Measurements from ENCODE around the gene ANTXRL.
A peak's percentile ranks its signal among the peaks of the same experiment; 100 is the strongest.
"Not testable (repeated sequence)": the region's sequence is repeated elsewhere in the genome, so short reads cannot be mapped to it uniquely, and the experiment has no call there.

Gene ANTXRL

DNA sequence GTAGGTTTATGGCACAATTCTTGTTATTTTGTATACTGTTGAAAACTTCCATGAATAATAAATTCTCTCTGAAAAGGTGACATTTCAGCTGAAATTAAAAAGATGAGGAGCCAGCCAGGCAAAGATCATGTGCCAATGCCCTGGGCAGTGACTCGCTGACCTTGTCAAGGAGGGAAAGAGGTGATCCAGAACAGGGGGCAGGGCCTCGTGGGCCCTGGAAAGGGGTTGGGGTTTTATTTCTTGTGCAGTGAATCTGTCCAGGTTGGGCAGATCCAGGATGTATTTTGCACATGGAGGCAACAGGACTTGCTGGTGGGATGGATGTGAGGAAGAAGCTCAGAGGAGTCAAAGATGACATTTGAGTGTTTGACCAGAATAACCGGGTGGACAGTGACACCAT, 31.6 kb upstream of the ANTXRL start:
- DNase-seq, result not testable (repeated sequence)

DNA sequence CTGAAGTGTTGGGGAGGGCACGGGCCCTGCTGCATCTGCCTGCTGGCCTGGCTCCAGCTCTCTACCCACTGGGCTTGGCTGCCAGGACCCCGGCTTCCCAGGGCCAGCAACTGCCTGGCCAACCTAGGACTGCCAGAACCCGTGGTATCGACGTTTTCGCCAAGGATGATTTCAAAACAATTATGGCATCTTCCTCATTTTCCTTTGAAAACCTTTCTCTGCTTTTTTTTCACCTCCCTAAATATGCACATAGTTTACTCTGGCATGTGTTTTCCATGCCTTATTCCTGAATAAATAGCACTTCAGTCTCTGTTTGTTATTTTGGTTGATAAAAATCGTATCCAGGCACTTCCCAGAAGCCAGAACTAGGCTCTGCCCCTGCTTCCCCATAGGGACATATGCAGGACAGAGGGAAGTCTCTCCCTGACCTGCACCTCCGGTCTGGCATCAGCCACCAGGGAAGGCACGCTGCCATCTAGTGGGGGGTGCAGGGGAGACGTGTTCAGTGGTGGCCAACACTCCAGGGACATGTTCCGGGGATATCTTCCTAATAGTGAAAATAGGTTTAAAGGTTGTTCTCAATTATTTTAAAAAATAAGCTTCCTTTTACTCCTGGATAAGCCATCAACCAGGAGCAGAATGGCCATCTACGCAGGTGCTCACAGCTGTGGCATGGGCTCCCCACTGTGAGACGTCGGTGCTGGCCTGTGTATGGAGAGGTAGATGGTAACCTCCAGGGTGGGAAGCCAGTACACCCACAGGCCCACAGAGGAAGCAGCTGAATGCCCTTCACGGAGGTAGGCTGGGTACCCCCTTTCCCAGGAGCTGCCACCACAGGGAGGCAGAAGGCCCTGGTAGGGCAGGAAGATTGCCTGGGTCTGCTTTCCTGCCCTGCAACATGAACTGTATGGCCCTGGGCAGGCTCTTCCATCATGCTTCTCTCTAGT, 30.7 kb upstream of the ANTXRL start:
- DNase-seq, result peak; percentile 48

DNA sequence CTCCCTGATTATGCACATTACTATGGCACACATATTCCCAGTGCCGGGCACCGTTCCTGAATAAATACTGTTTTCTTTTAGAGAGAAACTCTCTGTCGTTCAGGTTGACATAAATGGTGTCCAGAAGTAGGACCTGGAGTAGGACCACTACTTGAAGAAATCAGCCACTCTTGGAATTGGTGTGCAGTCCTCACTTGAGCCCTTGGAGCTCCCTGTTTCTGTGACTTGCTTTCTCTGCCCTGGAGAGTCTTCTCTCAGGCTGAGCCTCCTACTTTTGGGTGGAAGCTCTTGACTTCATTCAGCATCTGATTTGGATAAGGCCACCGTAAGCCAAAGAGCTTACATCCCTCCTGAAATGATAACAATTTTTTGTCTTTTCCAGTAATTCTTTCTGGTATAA, 29.7 kb upstream of the ANTXRL start:
- DNase-seq, result no peak

DNA sequence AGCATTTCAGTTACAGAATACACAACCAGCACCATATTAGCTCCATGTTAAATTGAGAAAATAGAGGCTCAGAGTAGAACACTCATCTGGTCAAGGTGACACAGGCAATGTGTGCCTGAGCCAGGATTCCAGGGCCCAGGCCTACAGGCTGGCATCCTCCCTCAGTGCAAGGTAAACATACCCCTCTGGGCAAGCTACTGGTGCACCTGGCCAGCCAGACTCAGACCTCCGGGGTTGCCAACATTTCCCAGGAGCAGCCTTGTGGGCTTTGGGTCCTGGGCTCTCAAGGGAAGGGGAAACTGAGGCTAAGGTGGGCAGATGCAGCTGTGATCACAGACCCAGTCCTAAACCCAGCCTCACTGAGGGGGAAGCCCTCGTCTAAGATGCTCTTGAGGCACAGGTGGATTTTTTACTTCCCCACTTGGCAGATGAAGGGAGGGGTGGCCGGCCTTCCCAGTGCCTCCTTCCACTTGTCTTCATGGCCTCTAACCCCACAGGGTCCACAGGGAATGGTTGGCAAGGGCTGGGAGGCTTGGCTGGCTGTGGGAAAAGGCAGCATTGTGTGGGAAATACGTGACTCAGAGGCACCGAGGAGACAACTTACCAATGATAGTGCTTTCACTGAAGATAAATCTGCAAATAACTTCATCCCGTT, 23.8 kb upstream of the ANTXRL start:
- not testable (repeated sequence) for DNase-seq

DNA sequence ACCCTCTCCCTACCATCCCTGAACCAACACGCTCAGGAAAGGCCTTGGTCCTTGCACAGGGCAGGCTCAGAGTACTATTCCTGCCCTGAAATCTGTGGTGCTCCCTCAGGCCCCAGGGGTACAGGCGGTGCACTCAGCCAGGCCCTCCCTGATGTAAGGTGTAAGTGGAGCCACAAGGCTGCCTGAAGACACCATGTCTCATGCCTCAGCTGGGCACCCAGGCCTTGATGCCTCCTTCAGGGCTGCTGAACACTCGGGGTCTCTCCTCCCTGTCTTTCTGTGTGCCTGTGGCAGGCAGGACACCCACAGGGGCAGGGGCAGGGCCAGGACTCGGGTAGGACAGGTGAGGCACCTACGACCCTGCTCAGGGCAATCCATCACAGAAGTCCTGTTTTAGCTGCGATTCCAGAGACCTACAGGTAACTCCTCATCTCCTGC, 22.9 kb upstream of the ANTXRL start:
- DNase-seq, result no peak

DNA sequence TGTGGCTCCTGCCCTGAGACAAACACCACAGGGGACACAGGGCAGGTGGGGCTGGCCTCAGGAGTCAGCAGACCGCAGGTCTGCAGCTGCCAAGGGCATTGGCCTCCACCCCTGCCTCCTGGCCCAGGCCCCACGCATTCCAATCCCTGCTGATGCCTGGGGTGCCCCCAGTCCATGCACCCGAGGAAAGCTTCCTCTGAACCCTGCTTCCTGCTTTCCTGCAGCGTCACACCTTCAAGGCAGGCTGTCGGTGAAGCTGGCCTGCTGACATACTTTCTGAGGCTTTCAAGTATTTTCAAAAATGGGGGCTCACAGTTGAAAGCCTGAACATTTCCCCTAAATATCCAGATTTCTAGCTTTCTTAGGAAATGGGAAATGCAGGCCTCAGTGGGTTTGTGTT, 22.5 kb upstream of the ANTXRL start:
- no peak for DNase-seq

DNA sequence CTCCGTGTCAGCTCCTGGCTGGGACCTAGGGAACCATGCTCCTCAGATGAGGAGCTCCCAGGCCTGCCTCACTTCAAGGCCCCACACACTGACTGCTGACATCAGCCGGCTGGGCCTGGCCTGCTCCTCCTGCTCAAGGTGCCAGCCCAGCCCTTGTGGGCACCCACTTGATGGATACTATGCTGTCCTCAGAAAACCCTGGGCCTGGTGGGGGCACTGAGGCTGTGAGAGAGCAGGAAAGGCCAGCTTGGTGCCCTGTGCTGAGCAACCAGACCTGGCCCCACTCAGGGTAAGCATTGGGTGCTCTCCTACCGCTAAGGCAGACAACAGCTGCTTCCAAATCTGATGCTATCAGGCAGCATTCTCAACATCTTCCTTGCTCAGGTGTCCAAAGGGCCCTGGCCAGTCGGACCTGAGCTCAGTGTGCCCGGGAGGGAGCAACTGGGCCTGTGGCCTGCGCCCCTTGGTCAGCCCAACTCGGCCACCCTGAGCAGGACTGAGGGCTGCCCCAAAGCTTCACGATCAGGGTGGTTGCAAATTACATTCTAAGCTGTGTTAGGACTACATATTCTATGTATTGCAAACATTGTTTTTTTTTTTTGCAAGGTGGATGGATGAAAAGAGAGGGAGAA, 21.9 kb upstream of the ANTXRL start:
- no peak for DNase-seq

DNA sequence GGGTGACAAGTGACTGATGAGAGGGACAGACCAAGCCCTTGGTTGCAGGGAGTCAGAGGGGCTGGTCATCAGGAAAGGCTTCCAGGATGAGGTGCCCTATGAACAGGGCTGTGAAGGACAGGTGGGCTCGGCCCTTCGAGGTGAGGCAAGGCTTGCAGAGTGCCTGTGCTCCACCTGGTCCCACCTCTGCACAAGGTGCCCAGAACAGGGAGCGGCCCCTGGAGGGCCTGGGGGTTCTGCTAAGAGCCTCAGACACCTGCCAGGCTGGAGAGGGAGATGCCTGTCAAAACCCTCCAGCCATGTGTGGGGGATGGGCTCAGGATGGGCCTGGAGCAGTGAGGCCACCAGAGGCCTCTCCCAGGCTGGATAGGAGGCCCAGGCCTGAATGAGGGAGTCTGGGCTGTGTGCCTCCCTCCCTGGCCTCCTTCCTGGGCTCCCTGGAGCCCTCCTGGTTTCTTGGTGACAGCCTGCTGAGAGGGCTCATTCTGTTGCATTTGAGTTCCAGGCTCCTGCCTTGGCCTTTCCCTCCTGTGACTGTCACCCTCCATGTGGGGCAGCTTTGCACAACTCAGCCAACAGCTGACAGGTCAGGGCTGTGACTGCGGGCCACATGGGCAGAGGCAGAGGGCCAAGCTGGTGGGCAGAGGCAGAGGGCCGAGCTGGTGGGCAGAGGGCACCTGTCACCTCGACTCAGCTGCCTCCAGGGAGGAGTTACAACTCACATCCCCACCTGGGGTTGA, 21.1 kb upstream of the ANTXRL start:
- DNase-seq, result not testable (repeated sequence)

DNA sequence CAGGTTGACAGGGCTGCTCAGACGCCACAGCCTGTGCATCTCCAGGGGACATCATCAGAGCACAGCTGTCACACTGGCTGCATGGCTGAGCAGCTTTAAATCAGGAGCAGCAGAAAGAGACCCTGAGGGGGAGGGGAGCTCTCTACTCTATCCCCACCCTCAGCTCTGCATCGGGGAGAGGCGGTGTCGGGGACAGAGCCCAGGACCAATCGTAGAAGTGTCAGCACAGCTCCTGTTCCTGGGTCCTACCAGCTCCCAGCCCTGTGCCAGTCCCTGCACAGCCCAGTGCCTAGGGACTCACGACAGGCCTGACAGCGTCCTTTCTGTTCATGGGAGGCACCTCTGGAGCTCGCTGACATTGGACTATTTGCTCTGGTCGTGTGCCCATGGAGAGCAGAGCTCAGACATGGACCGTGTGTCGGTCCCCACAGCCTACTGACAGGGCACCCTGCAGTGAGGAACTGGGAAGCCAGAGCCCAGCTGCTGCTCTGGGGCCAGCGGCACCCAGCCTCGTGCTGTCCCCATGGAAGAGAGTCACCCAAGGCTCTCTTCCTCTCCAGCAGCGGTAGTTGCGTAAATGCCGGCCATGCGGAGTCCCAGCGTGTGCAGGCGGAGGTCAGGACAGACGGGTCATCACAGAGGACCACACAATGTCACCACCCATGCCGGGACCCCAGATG, 20.4 kb upstream of the ANTXRL start:
- peak; percentile 70 for DNase-seq

DNA sequence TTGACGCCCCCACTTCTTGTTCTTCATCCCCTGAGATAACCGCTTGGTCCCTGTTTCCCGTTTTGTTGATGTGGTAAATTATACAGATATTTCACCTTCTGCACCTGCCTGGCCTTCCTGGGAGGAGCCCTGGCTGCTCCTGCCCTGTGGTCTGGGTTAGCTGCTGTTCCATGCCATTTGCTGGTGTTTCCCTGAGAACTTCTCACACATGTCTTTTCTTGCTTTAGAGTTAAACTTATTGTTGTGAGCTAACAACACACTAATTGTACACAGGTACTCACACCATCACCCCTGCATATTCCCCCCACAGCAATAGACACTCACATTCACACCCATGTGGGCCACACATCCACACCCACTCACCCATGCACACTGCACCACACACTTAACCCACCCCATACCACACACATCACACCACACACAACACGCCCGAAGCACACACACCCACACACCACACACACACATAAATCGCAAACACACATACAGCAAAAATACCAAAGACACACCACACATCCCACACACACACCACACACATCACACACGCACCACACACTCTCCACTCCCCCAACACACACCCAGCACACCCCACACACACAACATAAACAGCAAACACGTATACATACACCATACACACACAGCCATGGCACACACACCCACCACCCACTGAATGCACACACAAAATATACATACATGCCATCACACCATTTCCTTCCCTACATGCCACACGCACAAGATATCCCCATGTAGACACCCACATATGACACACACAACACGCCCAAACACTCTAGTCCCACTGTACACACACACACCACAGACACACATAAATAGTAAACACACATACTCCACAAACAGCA, 19.4 kb upstream of the ANTXRL start:
- no peak for DNase-seq

DNA sequence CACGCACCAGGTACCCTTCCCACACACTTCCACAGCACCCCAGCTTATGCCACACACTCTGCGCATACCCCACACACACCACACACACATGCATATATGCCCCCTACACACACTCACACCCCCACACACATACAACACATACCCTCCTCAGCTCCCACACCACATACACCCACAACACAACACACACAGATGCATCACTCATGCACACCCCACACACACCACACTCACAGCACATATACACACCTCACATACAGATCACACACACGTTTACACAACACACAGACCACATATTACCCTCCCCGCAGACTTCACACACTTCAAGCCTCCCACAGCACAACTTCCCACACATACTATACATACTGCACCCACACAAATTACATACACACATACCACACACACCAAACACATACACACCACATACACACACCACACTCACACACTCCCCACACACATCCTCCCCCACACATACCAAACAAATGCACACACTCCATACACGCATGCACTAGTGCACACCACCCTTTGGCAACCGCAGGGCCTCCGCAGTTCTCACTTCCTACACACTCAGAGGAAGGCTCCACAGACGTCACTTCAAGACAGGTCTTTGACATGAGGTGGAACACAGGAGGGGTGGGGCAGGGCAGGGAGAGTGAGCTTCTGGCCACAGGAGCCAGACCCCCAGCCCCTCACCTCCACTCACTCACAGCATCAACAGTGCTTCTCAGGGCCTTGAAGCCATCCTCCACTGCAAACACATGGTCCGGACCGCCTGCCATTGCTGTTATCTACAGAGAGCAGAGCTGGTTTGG, 18.5 kb upstream of the ANTXRL start:
- no peak for DNase-seq

DNA sequence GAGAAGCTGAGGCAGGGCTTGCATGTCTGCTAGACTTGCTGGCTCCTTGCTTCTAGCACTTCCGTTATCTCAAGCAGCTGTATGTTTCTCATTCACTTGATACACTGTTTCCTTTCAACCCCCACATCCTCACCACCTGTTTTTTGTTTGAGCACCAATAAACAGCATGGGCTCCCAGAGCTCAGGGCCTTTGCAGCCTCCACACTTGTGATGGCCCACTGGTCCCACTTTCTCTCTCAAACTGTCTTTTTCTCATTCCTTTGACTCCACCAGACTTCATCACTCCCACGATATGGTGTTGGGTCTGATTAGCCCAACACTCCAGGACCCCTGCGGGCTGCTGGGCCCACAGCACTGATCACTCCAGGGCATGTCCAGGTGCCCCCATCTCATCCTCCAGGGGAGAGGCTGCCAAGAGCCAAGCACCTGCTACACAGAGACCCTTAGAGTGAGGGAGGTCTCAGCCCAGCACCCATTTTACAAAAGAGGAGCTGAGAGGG, 17.2 kb upstream of the ANTXRL start:
- not testable (repeated sequence) for DNase-seq

DNA sequence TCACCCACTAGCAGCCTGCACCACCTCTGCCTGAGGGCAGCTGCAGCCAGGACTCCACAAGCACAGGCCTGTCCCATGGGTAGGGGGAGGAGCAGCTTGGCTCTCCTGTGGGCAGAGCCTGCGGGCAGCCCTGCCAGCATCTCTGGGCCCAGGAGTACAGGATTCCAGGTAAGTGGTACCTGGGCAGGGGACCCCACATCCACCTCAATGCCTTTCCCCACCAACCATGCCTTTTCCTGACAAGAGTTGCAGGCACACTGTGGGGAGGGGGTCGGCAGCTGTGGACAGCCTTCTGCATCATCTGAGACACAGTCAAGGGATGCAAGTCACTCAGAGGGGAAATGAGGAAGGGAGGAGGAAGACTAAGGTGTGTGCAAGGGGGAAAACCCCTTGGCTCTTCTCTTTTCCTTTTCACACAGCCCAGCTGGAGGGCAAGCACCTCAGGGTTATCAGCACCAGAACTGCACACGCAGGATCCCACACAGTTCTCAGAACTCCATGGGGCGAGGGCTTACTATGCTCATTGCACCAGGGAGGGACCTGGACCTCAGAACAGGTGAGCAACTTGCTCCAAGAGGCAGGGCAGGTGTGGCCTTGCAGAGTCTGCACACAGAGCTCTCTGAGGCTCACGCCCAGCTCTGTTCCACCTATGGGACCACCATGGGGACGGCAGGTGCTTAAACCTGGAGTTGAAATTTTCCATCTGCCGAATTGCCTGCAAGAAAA, 16.5 kb upstream of the ANTXRL start:
- DNase-seq, result no peak

DNA sequence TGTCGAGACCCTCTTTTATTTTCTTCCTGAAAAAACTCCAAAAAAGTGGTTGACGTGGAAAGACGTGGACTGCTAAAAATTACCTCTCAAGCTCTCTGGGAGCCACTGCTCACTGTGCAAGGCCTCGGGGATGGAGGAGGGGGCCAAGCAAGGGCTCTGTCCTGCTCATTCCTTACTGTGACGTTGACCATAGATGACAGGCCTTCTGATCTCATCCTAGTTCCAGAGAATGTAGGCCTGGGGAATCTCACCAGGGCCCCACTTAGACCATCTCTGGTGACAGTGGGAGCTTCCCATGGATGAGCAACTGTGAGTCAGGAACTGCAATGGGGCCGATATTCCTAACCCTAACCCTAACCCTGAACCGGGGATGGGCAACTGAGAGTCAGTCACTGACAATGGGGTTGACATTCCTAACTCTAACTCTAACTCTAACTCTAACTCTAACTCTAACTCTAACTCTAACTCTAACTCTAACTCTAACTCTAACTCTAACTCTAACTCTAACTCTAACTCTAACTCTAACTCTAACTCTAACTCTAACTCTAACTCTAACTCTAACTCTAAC, 15.8 kb upstream of the ANTXRL start:
- not testable (repeated sequence) for DNase-seq

DNA sequence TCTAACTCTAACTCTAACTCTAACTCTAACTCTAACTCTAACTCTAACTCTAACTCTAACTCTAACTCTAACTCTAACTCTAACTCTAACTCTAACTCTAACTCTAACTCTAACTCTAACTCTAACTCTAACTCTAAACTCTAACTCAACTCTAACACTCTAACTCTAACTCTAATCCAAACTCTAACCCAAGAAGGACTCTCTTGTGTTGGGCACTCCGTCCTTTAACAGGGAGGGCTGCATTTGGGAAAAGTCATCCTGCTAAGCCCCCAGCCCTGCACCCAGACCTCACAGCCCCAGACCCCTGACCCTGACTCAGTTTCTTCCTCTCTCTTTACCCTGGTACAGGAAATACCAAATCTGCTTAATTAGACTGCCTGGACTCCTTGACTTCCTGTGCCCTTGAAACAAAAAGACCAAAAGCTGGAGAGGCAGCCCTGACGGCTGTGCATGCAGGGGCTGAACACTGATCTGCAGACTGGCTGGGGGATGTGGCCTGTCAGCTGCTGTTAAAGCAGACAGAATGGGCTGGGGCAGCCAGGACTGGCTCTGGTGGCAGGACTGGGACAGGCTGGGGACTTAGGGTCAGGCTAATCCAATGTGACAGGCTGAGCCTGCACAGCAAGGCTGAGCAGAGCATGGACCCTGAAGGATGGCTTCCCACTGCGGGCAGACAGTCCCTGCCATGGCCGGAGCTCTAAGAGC, 14.8 kb upstream of the ANTXRL start:
- not testable (repeated sequence) for DNase-seq

DNA sequence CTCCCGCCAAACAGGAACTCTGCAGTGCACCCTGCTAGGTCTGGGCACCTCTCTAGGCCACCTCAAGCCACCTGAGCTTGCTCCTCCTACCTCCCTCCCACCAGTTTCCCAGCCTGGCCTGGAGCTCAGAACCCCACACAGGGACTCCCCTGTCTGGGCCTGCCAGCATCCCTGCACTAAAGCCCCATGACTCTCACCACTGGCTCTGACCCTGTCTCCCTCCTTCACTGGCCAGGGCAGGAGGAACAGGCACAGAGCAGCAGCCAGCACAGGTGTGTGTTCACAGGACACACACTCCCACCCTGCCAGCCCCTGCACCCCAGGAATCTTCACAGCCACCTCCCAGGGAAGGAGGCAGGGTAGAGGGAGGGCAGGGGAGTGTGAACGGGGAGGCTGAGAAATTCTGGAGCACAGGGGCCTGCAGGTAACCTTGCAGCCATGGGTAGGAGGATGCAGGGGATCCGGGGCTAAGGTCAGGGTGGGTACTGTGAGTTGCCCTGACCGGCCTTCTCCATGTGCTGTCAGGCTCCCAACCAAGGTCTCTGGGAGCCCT, 13.9 kb upstream of the ANTXRL start:
- no peak for DNase-seq

DNA sequence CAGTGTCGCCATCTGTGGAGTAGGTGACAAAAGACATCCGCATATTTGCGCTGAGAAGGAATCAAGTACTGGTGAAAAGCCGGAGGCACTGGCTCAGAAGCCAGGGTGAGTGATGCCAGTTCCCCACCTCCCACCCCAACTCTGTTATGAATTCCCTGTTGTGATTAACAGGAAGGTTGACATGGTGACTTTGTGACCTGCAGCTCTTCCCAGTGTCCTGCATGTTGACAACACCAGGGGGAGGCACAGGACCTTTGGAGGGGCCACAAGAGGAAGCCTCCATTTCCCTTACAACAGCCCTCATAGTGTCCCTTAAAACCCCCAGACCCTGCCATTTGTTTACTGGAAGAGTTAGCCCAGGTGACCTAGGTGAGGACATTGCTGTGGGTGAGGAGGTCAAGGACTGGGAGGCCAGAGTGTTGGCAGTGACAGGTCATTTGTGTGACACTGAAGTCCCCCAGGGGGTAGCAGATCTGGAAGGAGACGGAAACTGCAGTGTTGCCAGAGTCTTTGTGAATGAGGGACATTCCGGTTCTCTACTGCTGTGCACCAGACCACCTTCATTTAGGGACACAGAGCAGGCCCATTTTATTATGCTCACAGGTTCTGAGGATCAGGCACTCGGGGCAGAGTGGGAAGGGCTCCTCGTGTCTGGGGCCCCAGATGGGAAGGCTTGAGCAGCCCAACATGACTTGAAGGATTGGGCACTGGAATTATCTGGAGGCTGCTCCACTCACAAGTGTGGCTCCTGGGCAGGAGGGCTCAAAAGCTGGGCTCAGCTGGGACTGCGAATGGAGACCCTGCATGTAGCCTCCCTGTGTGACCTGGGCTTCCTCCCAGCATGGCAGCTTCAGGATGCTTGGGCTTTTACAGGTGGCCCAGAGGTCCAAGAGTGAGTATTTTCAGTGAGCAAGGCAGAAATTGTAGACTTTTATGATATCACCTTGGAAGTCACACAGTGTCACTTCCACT, 13.0 kb upstream of the ANTXRL start:
- DNase-seq, result peak; percentile 3

Measured in NCI-H82 (cell line).